ENCODE data around the gene ZFP28.

The ZFP28 gene

GRCh38 chr19:56596676-56597075, 57.9 kb downstream of the ZFP28 start:
- no peak for DNase-seq

GRCh38 chr19:56597696-56598095, 58.9 kb downstream of the ZFP28 start:
- DNase-seq, result no peak

DNA sequence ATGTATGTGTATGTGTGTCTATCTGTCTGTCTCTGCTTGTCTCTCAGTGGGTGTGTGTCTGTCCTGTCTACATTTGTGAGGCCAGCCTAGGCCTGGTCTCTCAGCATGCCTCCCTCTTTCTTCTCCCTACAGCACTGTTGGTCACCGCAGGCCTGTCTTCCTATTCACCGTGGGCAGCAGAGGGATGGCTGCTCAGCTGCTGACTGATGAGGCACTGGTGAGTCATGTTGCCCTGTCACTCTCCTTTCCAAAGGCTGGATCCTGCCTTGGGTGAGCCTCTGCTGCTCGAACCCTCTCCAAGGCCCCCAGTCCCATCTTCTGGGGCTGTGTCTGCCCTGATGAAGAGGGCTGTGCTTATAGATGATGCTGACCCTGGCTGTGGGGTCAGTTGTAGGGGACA, 62.6 kb downstream of the ZFP28 start:
- no peak for DNase-seq

GRCh38 chr19:56603829-56604228, 65.1 kb downstream of the ZFP28 start:
- DNase-seq, result no peak

Measured in OCI-M1 (cell line).